Astrocyte (in vitro differentiated cells and primary cell): ENCODE results near the gene SIK1. TPM values are rescaled to one million over a fixed set of nuclear protein-coding genes. Genes with fewer than 3 reads are reported as not detected.
"Not testable (repeated sequence)": the region's sequence is repeated elsewhere in the genome, so short reads cannot be mapped to it uniquely, and the experiment has no call there.

Experiments used
- DNase-seq: peaks from one replicate; pipeline ENCODE4 v3.0.0-alpha.2; 2010; ENCODE audit warnings: low read depth
- FAIRE-seq: peaks from 2 replicates; lab custom pipeline; 2011; peaks lifted over from hg19 to GRCh38; lab: Jason Lieb, UNC
- H2AFZ ChIP-seq: 2 replicates; pipeline ENCODE4 v1.6.0; 2012; ENCODE audit warnings: low read depth, low read length, inconsistent platforms
- H3K27ac ChIP-seq: 2 replicates; pipeline ENCODE4 v1.5.1; 2011; ENCODE audit warnings: low read depth, low read length, inconsistent platforms
- H3K27me3 ChIP-seq: 2 replicates; pipeline ENCODE4 v1.6.0; 2011; ENCODE audit warnings: low read length, inconsistent platforms; ENCODE audit not compliant: insufficient read depth
- H3K36me3 ChIP-seq: 2 replicates; pipeline ENCODE4 v1.5.1; 2011; ENCODE audit warnings: low read length, inconsistent platforms; ENCODE audit not compliant: insufficient read depth
- H3K4me1 ChIP-seq: 2 replicates; pipeline ENCODE4 v1.5.1; 2011; ENCODE audit warnings: low read length, inconsistent platforms; ENCODE audit not compliant: insufficient read depth
- H3K4me2 ChIP-seq: 2 replicates; pipeline ENCODE4 v1.6.0; 2012; ENCODE audit warnings: low read length, inconsistent platforms
- H3K4me3 ChIP-seq: 2 replicates; pipeline ENCODE4 v1.5.1; 2011; ENCODE audit warnings: low read depth, mild to moderate bottlenecking, low read length, inconsistent platforms; ENCODE audit not compliant: insufficient read depth
- H3K79me2 ChIP-seq: 2 replicates; pipeline ENCODE4 v1.6.0; 2012; ENCODE audit warnings: mild to moderate bottlenecking, low read length, inconsistent platforms; ENCODE audit not compliant: insufficient read depth
- H3K9ac ChIP-seq: 2 replicates; pipeline ENCODE4 v1.6.0; 2012; ENCODE audit warnings: mild to moderate bottlenecking, low read length, inconsistent platforms
- H3K9me3 ChIP-seq: 2 replicates; pipeline ENCODE4 v1.5.1; 2012; ENCODE audit warnings: low read depth, mild to moderate bottlenecking, low read length, inconsistent platforms; ENCODE audit not compliant: insufficient read depth
- H4K20me1 ChIP-seq: 2 replicates; pipeline ENCODE4 v1.6.0; 2012; ENCODE audit warnings: low read length, inconsistent platforms; ENCODE audit not compliant: insufficient read depth
- H3K27ac Mint-ChIP-seq: one replicate; pipeline ENCODE4 v1.8.0; 2021; ENCODE audit warnings: mild to moderate bottlenecking, mixed read lengths; ENCODE audit not compliant: unreplicated experiment
- H3K27me3 Mint-ChIP-seq: one replicate; pipeline ENCODE4 v1.8.0; 2021; ENCODE audit warnings: low read depth, mixed read lengths; ENCODE audit not compliant: unreplicated experiment
- H3K36me3 Mint-ChIP-seq: one replicate; pipeline ENCODE4 v1.8.0; 2021; ENCODE audit warnings: low read depth, mixed read lengths; ENCODE audit not compliant: unreplicated experiment
- H3K4me1 Mint-ChIP-seq: one replicate; pipeline ENCODE4 v1.8.0; 2021; ENCODE audit warnings: low read depth, mixed read lengths; ENCODE audit not compliant: unreplicated experiment
- H3K4me3 Mint-ChIP-seq: one replicate; pipeline ENCODE4 v1.8.0; 2021; ENCODE audit warnings: mild to moderate bottlenecking, moderate library complexity, mixed read lengths; ENCODE audit not compliant: unreplicated experiment
- H3K9me3 Mint-ChIP-seq: one replicate; pipeline ENCODE4 v1.8.0; 2021; ENCODE audit warnings: mild to moderate bottlenecking, mixed read lengths; ENCODE audit not compliant: unreplicated experiment
- total RNA-seq: library from RNA; stranded (reverse); gene quantifications from 2 replicates; pipeline ENCODE4 v1.2.1, GENCODE V29; 2021

SIK1 gene
- total RNA-seq, 1 donor from 2014 or later: 68.0 TPM

DNA sequence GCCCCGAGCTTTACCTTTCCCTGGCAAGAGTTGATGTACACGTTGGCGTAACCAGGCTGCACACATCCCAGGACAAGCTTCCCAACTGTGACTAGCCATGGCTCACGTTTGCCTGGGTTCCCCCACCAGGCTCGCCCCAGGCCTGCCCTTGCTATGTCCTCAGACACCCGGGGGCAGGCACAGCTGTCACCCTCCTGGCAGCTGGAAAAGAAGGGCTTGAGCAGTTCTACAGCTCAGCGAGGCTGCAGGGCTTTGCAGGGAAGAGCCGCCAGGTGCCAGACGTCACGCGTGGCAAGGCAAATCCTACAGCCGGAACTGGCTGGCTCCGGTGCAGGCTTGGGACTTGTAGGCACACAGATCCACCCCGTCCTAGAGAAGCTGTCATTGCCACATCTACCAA lies 22.5 kb downstream of the SIK1 start:
- H3K4me1 ChIP-seq: not testable (repeated sequence)

DNA sequence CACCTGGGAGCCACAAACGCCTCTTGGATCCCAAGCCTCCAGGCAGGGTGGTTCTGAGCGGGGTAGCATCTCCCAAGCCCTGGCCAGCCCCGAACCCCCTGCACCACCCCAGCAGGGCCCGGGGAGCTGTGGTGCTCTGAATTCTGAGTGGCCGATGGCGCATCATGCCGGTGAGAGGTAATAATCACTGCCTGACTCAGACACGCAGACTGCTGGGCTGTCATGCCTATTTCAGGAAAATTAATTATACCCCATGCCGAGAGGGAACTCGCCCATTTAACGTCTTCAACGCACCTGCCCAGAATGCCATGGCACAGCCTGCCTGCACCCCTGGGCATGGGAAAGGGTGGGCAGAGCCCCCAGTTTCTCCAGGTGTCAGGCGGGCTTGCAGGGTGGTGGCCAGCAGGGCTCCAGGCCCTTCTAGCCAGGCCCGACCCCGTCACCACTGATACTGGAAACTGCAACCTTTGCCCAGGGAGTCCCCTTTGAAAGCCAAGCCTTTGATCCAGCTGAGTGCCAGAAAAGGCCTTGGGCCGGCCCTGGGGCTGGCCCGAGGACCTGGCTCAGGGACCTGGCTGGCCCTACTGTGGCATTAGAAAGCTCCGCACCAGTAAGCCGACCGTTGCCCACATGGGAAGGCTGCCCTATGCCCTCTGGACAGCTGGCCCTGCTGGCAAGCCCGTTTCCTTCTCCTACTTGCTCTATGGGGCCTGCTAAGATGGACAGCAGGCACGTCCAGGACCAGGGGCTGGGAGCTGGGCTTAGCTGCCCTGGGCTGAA lies 23.1 kb downstream of the SIK1 start:
- not testable (repeated sequence) for H3K4me2 ChIP-seq, H3K9me3 Mint-ChIP-seq, H3K9ac ChIP-seq, H3K79me2 ChIP-seq, H3K4me1 Mint-ChIP-seq, H3K4me1 ChIP-seq, H2AFZ ChIP-seq, H3K27me3 Mint-ChIP-seq, H4K20me1 ChIP-seq, H3K9me3 ChIP-seq, H3K27me3 ChIP-seq, H3K36me3 ChIP-seq, H3K4me3 Mint-ChIP-seq, FAIRE-seq, H3K27ac ChIP-seq, H3K4me3 ChIP-seq, H3K36me3 Mint-ChIP-seq, H3K27ac Mint-ChIP-seq, DNase-seq

More for the DNA sequence above, 22.5 kb downstream of the SIK1 start:
- H3K27ac Mint-ChIP-seq, H4K20me1 ChIP-seq, H3K27ac ChIP-seq, FAIRE-seq, H3K4me2 ChIP-seq, H3K79me2 ChIP-seq, H3K4me3 ChIP-seq, H2AFZ ChIP-seq, H3K27me3 ChIP-seq, H3K4me3 Mint-ChIP-seq, H3K9me3 ChIP-seq, H3K4me1 Mint-ChIP-seq, H3K9ac ChIP-seq, H3K9me3 Mint-ChIP-seq, DNase-seq, H3K27me3 Mint-ChIP-seq, H3K36me3 ChIP-seq, H3K36me3 Mint-ChIP-seq: not testable (repeated sequence)

DNA sequence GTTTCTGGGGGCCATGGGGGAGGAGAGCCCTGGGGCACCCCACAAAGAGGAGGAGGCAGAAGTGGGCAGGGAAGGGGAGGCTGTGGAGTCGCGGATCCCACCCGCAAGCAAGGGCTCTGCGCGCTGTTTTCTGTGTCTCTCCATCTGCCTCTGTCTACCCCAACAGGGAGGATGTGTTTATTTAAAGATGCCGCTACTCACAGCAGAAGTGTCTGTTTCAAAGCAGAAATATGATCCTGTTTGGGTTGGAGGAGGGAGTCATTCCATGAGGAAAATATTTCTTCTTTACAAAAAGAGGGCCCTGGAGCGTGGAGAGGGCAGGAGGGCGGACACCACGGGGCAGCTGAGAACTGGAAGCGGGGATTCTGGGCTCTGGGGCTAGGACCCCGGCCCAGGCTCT lies 25.8 kb downstream of the SIK1 start:
- not testable (repeated sequence) for FAIRE-seq

DNA sequence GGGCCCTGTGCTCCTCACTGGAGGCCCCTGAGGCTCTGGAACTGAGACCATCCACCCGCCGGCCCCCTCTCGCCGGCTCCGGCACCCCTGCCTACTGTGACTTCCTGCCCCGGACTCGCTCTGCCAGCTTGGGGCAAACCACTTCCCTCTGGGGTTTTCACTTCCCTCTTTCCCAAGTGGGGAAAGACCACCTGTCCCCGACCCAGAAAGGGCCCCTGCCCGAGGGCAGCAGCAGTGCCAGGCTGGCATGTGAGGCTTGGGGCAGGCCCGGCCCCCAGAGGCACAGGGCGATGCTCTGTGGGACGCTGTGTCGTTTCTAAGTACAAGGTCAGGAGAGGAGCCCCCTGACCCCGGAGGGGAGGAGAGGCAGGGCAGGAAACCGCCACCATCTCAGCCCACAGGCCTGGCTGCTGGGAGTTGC lies 27.3 kb downstream of the SIK1 start:
- H3K4me3 Mint-ChIP-seq, H3K27me3 ChIP-seq, H3K9me3 ChIP-seq, FAIRE-seq, H3K4me1 Mint-ChIP-seq, H3K4me3 ChIP-seq, H3K36me3 Mint-ChIP-seq, H2AFZ ChIP-seq, DNase-seq, H3K4me1 ChIP-seq, H3K9ac ChIP-seq, H3K9me3 Mint-ChIP-seq, H3K27ac ChIP-seq, H3K27me3 Mint-ChIP-seq, H3K4me2 ChIP-seq, H3K79me2 ChIP-seq, H3K36me3 ChIP-seq, H3K27ac Mint-ChIP-seq, H4K20me1 ChIP-seq: not testable (repeated sequence)

More for the DNA sequence above, 25.8 kb downstream of the SIK1 start:
- H3K36me3 ChIP-seq, H3K4me3 Mint-ChIP-seq, H3K4me1 Mint-ChIP-seq, H2AFZ ChIP-seq, DNase-seq, H3K27me3 Mint-ChIP-seq, H3K9me3 Mint-ChIP-seq, H3K9ac ChIP-seq, H3K4me1 ChIP-seq, H3K4me2 ChIP-seq, H3K36me3 Mint-ChIP-seq, H3K27ac Mint-ChIP-seq, H3K27me3 ChIP-seq, H4K20me1 ChIP-seq, H3K4me3 ChIP-seq, H3K27ac ChIP-seq, H3K9me3 ChIP-seq, H3K79me2 ChIP-seq: not testable (repeated sequence)

DNA sequence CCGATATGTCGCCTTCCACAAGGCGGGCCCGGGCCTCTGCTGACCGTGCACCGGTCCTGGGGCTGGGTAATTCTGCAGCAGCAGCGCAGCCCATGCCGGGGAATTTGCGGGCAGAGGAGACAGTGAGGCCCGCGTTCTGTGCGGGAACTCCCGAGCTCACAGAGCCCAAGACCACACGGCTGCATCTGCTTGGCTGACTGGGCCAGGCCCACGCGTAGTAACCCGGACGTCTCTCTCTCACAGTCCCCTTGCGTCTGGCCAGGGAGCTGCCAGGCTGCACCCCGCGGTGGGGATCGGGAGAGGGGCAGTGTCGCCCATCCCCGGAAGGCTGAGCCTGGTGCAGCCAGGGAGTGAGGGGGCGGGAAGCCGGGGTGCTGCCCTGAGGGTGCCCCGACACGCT lies 27.8 kb downstream of the SIK1 start:
- not testable (repeated sequence) for H3K9ac ChIP-seq, H3K4me1 ChIP-seq, H3K4me3 ChIP-seq, H3K27ac Mint-ChIP-seq, H2AFZ ChIP-seq, H3K36me3 Mint-ChIP-seq, H3K4me2 ChIP-seq, H3K9me3 Mint-ChIP-seq, FAIRE-seq, DNase-seq, H3K79me2 ChIP-seq, H3K4me1 Mint-ChIP-seq, H3K36me3 ChIP-seq, H3K27me3 ChIP-seq, H3K27ac ChIP-seq, H3K4me3 Mint-ChIP-seq, H3K27me3 Mint-ChIP-seq, H3K9me3 ChIP-seq, H4K20me1 ChIP-seq

DNA sequence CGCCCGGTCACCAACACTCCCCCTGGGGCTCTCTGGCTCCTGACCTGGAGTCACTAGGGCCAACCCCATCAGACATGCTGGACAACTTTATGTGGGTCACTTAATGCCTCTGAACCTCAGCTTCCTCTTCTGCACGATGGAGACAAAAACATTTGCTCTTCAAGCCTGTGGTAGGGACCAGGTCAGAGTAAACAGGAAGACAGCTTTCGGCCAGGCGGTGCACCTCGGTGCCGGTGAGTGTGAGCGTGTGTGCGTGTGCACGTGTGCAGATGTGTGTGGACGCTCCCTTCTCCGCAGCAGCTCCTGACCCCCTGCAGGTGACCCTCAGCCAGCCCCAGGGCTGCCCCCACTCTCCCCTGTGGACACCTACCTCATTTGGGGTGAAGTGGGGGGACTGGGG lies 28.4 kb downstream of the SIK1 start:
- H3K4me1 ChIP-seq, H3K9ac ChIP-seq, H3K27me3 ChIP-seq, H3K27ac ChIP-seq, H2AFZ ChIP-seq, DNase-seq, H3K9me3 ChIP-seq, H3K36me3 ChIP-seq, H3K4me3 Mint-ChIP-seq, H3K9me3 Mint-ChIP-seq, H3K36me3 Mint-ChIP-seq, H3K27me3 Mint-ChIP-seq, H4K20me1 ChIP-seq, H3K4me1 Mint-ChIP-seq, H3K27ac Mint-ChIP-seq, H3K79me2 ChIP-seq, H3K4me2 ChIP-seq, FAIRE-seq, H3K4me3 ChIP-seq: not testable (repeated sequence)
